ENCODE measurements around the gene ELP2.

DNA sequence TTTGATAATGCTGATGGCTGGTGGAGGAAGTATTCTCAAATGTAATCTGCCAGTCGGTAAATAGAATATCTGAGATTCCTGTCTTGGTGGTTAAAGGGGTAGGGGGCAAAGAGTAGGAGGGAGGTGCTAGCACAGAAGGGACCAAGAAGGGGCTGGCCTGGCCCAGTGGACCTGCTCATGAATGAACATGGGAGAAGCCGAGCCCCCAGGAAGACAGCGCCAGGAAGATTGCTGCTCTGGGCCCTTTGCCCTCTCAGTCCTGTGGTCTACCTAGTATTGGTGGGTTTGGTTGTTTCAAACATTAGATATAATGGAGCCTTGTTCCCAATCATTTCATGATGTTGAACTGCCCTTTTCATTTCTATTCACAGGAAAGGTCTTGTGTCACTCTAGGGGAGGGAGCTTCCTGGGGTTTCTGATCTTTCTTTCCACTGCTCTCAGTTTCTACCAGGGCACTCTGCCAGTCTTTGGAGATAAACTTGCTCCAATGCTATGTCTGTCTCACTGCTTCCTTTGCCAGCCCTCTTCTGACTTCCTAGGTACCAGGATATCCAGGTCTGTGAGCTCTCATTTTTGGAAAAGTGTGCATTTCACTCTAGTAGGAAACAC is 52.3 kb downstream of the ELP2 start:
- TF ChIP-seq SNAI2 (CRISPR knock-in tag; IDR thresholded peaks at IDR 0.05) (no peak), ISL1 (CRISPR knock-in tag; IDR thresholded peaks at IDR 0.05) (no peak), ARNTL (CRISPR knock-in tag; IDR thresholded peaks at IDR 0.05; ENCODE audit: borderline replicate concordance, low read depth) (no peak), TOX (CRISPR knock-in tag; IDR thresholded peaks at IDR 0.05; ENCODE audit: borderline replicate concordance) (no peak), ZNF565 (CRISPR knock-in tag; conservative IDR thresholded peaks at IDR 0.05; ENCODE audit: low read depth) (no peak), RARB (CRISPR knock-in tag; IDR thresholded peaks at IDR 0.05) (no peak)
- TF ChIP-seq, protein P1, sequence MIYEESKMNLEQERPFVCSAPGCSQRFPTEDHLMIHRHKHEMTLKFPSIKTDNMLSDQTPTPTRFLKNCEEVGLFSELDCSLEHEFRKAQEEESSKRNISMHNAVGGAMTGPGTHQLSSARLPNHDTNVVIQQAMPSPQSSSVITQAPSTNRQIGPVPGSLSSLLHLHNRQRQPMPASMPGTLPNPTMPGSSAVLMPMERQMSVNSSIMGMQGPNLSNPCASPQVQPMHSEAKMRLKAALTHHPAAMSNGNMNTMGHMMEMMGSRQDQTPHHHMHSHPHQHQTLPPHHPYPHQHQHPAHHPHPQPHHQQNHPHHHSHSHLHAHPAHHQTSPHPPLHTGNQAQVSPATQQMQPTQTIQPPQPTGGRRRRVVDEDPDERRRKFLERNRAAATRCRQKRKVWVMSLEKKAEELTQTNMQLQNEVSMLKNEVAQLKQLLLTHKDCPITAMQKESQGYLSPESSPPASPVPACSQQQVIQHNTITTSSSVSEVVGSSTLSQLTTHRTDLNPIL (CRISPR knock-in tag; IDR thresholded peaks at IDR 0.05; ENCODE audit: low read depth) = no peak
- TF ChIP-seq, protein P2, sequence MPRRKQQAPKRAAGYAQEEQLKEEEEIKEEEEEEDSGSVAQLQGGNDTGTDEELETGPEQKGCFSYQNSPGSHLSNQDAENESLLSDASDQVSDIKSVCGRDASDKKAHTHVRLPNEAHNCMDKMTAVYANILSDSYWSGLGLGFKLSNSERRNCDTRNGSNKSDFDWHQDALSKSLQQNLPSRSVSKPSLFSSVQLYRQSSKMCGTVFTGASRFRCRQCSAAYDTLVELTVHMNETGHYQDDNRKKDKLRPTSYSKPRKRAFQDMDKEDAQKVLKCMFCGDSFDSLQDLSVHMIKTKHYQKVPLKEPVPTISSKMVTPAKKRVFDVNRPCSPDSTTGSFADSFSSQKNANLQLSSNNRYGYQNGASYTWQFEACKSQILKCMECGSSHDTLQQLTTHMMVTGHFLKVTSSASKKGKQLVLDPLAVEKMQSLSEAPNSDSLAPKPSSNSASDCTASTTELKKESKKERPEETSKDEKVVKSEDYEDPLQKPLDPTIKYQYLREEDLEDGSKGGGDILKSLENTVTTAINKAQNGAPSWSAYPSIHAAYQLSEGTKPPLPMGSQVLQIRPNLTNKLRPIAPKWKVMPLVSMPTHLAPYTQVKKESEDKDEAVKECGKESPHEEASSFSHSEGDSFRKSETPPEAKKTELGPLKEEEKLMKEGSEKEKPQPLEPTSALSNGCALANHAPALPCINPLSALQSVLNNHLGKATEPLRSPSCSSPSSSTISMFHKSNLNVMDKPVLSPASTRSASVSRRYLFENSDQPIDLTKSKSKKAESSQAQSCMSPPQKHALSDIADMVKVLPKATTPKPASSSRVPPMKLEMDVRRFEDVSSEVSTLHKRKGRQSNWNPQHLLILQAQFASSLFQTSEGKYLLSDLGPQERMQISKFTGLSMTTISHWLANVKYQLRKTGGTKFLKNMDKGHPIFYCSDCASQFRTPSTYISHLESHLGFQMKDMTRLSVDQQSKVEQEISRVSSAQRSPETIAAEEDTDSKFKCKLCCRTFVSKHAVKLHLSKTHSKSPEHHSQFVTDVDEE (CRISPR knock-in tag; IDR thresholded peaks at IDR 0.05) = no peak
